ENCODE measurements around the gene ESPL1.
"Not testable (repeated sequence)": the region's sequence is repeated elsewhere in the genome, so short reads cannot be mapped to it uniquely, and the experiment has no call there.

Gene ESPL1

GRCh38 chr12:53258541-53259539 is 9.3 kb upstream of the ESPL1 start:
- no peak for DNase-seq (ENCODE audit: low read depth in 2 of 2)

GRCh38 chr12:53259891-53260290 is 8.2 kb upstream of the ESPL1 start:
- no peak for DNase-seq (ENCODE audit: low read depth in 2 of 2)

GRCh38 chr12:53265783-53266182 is 2.3 kb upstream of the ESPL1 start:
- DNase-seq (ENCODE audit: low read depth in 2 of 2), result no peak

- no peak for DNase-seq (ENCODE audit: low read depth in 2 of 2)
These were observed 647 bp upstream of the ESPL1 start for GRCh38 chr12:53267306-53267998.

- no peak for DNase-seq (ENCODE audit: low read depth in 2 of 2)
These were observed 797 bp downstream of the ESPL1 start for GRCh38 chr12:53268630-53269562.

GRCh38 chr12:53274445-53274844 is 6.3 kb downstream of the ESPL1 start:
- no peak for DNase-seq (ENCODE audit: low read depth in 2 of 2)

GRCh38 chr12:53276511-53276910 is 8.4 kb downstream of the ESPL1 start:
- DNase-seq (ENCODE audit: low read depth in 2 of 2), result no peak

GRCh38 chr12:53277981-53278380 is 9.9 kb downstream of the ESPL1 start:
- no peak for DNase-seq (ENCODE audit: low read depth in 2 of 2)

GRCh38 chr12:53279283-53279869 is 11.3 kb downstream of the ESPL1 start:
- DNase-seq (ENCODE audit: low read depth in 2 of 2), result no peak

- DNase-seq (ENCODE audit: low read depth in 2 of 2), result no peak
These were observed 11.9 kb downstream of the ESPL1 start for GRCh38 chr12:53279888-53280498.

- DNase-seq (ENCODE audit: low read depth in 2 of 2), result no peak
These were observed 18.3 kb downstream of the ESPL1 start for GRCh38 chr12:53286448-53286847.

GRCh38 chr12:53287741-53288216 is 19.7 kb downstream of the ESPL1 start:
- DNase-seq (ENCODE audit: low read depth in 2 of 2), result peak; percentile 33 to 62

GRCh38 chr12:53288322-53288721 is 20.2 kb downstream of the ESPL1 start:
- no peak for DNase-seq (ENCODE audit: low read depth in 2 of 2)

- no peak for DNase-seq (ENCODE audit: low read depth in 2 of 2)
These were observed 21.8 kb downstream of the ESPL1 start for GRCh38 chr12:53289891-53290290.

- no peak for DNase-seq (ENCODE audit: low read depth in 2 of 2)
These were observed 22.6 kb downstream of the ESPL1 start for GRCh38 chr12:53290661-53291060.

- DNase-seq (ENCODE audit: low read depth in 2 of 2), result no peak
These were observed 24.3 kb downstream of the ESPL1 start for GRCh38 chr12:53292426-53292825.

- peak; percentile 67 to 74 for DNase-seq (ENCODE audit: low read depth in 2 of 2)
These were observed 27.2 kb downstream of the ESPL1 start, which contains the start of gene PFDN5 for GRCh38 chr12:53295070-53295890. PFDN5 (plus strand) TSS chr12:53295542; CDS start chr12:53295568, 26 bp downstream.

GRCh38 chr12:53295891-53296219 is 27.8 kb downstream of the ESPL1 start:
- no peak for DNase-seq (ENCODE audit: low read depth in 2 of 2)

GRCh38 chr12:53297106-53297505 is 29.0 kb downstream of the ESPL1 start:
- DNase-seq (ENCODE audit: low read depth in 2 of 2), result not testable (repeated sequence)

GRCh38 chr12:53298164-53298563 is 30.1 kb downstream of the ESPL1 start:
- no peak for DNase-seq (ENCODE audit: low read depth in 2 of 2)
